Endothelial cell of umbilical vein (primary cell): ENCODE data around the gene MYLK. TPM values are rescaled to one million over a fixed set of nuclear protein-coding genes. Genes with fewer than 3 reads are reported as not detected.

ENCODE experiments used
- BruUV-seq: library from RNA; stranded (reverse); fragments of 400-500 nt; replicated peaks from 2 replicates; lab custom pipeline; 2021; lab: Mats Ljungman, UMichigan
- CTCF ChIA-PET: fragments of 300-600, 350-600 bp; sonication (Branson Sonifier 250); formaldehyde crosslinking; loops from one replicate; lab custom pipeline; 2021; ENCODE audit warnings: antibody characterized with exemption, inconsistent platforms; lab: Charles Lee
- POLR2A ChIA-PET: fragments of 300-600, 350-600 bp; sonication (Branson Sonifier 250); formaldehyde crosslinking; loops from one replicate; lab custom pipeline; 2021; ENCODE audit warnings: antibody characterized with exemption, inconsistent platforms; lab: Charles Lee
- DNase-seq: peaks from one replicate; pipeline ENCODE4 v3.0.0-alpha.2; 2011; ENCODE audit warnings: low read depth, low spot score
- FAIRE-seq: peaks from 2 replicates; lab custom pipeline; 2011; peaks lifted over from hg19 to GRCh38; lab: Jason Lieb, UNC
- H2AFZ ChIP-seq: 2 replicates; pipeline ENCODE4 v1.6.0; 2012; ENCODE audit warnings: low read depth, low read length, control low read depth, inconsistent platforms
- H3K27ac ChIP-seq: 2 replicates; pipeline ENCODE4 v1.5.1; 2011; ENCODE audit warnings: low read depth, mild to moderate bottlenecking, control low read depth, low read length, moderate library complexity; ENCODE audit not compliant: insufficient read depth
- H3K27me3 ChIP-seq, 2 experiments: 2 replicates each; pipeline versions ENCODE4 v1.6.0 to v1.6.1; 2011; ENCODE audit warnings: low read length in 2 of 2, mixed read lengths in 1 of 2; ENCODE audit not compliant: control insufficient read depth in 2 of 2, insufficient read depth in 2 of 2
- H3K36me3 ChIP-seq, 2 experiments: 2 replicates in 1 of 2; 3 replicates in 1 of 2; pipeline ENCODE4 v1.5.1; 2011; ENCODE audit warnings: low read length in 2 of 2, mild to moderate bottlenecking in 1 of 2, moderate library complexity in 1 of 2; ENCODE audit not compliant: control insufficient read depth in 2 of 2, insufficient read depth in 2 of 2; ENCODE audit errors: extremely low read depth in 1 of 2
- H3K4me1 ChIP-seq: 3 replicates; pipeline ENCODE4 v1.5.1; 2011; ENCODE audit warnings: mild to moderate bottlenecking, low read length; ENCODE audit not compliant: control insufficient read depth, insufficient read depth; ENCODE audit errors: extremely low read depth
- H3K4me2 ChIP-seq: 2 replicates; pipeline ENCODE4 v1.6.1; 2011; ENCODE audit warnings: low read length, control low read depth, mixed read lengths; ENCODE audit not compliant: insufficient read depth
- H3K4me3 ChIP-seq, 3 experiments: fragments of 200-600 bp in 1 of 3; sonication (generic), shearing (Covaris generic) in 1 of 3; replicated peaks in 1 of 3; 2 replicates each; pipeline ENCODE4 v1.5.1; 2011 to 2016; ENCODE audit warnings: control low read depth in 3 of 3, low read length in 3 of 3, mild to moderate bottlenecking in 2 of 3, inconsistent platforms in 1 of 3, low read depth in 1 of 3, moderate library complexity in 1 of 3; ENCODE audit not compliant: insufficient read depth in 1 of 3
- H3K79me2 ChIP-seq: 2 replicates; pipeline ENCODE4 v1.6.0; 2012; ENCODE audit warnings: low read length, inconsistent platforms; ENCODE audit not compliant: control insufficient read depth, insufficient read depth
- H3K9ac ChIP-seq: replicated peaks from 2 replicates; pipeline ENCODE3; 2011; ENCODE audit warnings: low read length, control low read depth; ENCODE audit not compliant: insufficient read depth; ENCODE audit errors: extremely low read depth
- H3K9me1 ChIP-seq: replicated peaks from 3 replicates; pipeline ENCODE4 v1.6.0; 2011; ENCODE audit warnings: mild to moderate bottlenecking, low read length; ENCODE audit not compliant: control insufficient read depth, insufficient read depth; ENCODE audit errors: extremely low read depth
- H3K9me3 ChIP-seq: replicated peaks from 2 replicates; pipeline ENCODE4 v1.5.1; 2012; ENCODE audit warnings: low read length, inconsistent platforms; ENCODE audit not compliant: control insufficient read depth, insufficient read depth
- H4K20me1 ChIP-seq: replicated peaks from 2 replicates; pipeline ENCODE3; 2011; ENCODE audit warnings: mild to moderate bottlenecking, low read length; ENCODE audit not compliant: control insufficient read depth, insufficient read depth; ENCODE audit errors: extremely low read depth
- EZH2 ChIP-seq: IDR thresholded peaks from 2 replicates; pipeline ENCODE4 v1.6.1; 2012; ENCODE audit warnings: borderline replicate concordance, low read depth, mild to moderate bottlenecking, moderate library complexity, low read length, inconsistent platforms; ENCODE audit not compliant: severe bottlenecking
- FOS ChIP-seq: IDR thresholded peaks from 2 replicates; pipeline ENCODE4 v1.6.1; 2011; ENCODE audit warnings: mild to moderate bottlenecking, low read length, moderate library complexity, borderline replicate concordance; ENCODE audit not compliant: insufficient read depth
- GATA2 ChIP-seq: IDR thresholded peaks from 2 replicates; pipeline ENCODE4 v1.7.0; 2011; ENCODE audit warnings: low read depth, mild to moderate bottlenecking, moderate library complexity, mixed read lengths, low read length; ENCODE audit not compliant: insufficient read length, insufficient read depth
- JUN ChIP-seq: IDR thresholded peaks from 2 replicates; pipeline ENCODE4 v1.6.1; 2011; ENCODE audit warnings: borderline replicate concordance, low read depth; ENCODE audit not compliant: insufficient read length, insufficient read depth
- MYC ChIP-seq: IDR thresholded peaks from one replicate; pipeline ENCODE4 v1.6.1; 2011; ENCODE audit warnings: mild to moderate bottlenecking, low read depth, low read length
- POLR2A ChIP-seq: IDR thresholded peaks from 2 replicates; pipeline ENCODE4 v1.6.1; 2012; ENCODE audit warnings: low read depth, mild to moderate bottlenecking, control low read depth, low read length
- dilution Hi-C: fragments of 300-500 bp; cut with MboI; formaldehyde crosslinking; loops from one replicate; pipeline ENCODE4 v1.15.0; 2019; ENCODE audit warnings: low sequenced_read_pairs; ENCODE audit not compliant: extremely low pct_ligation_motif_present
- intact Hi-C: fragments of 100-400 bp; cut with micrococcal nuclease; formaldehyde crosslinking; loops from one replicate; pipeline ENCODE4 v1.10.0; 2022
- polyA plus RNA-seq, 4 experiments: library from polyadenylated mRNA; depleted of rRNA in 3 of 4; stranded (reverse) in 3 of 4; unstranded in 1 of 4; fragments of >200 nt; gene quantifications; 2 replicates each; pipeline versions ENCODE4 v1.2.1 to v1.2.3, GENCODE V29; 2011 to 2012; ENCODE audit warnings: missing spikeins in 1 of 4
- total RNA-seq: library from RNA; stranded (reverse); gene quantifications from 2 replicates; pipeline ENCODE4 v1.2.3, GENCODE V29; 2021
- TF ChIP-seq, protein P1 (sequence below): IDR thresholded peaks from 2 replicates; pipeline ENCODE4 v1.6.1; 2011; ENCODE audit not compliant: insufficient read depth, insufficient read length
- TF ChIP-seq, protein P2 (sequence below), 2 donors: IDR thresholded peaks; 1 replicate in 1 of 2; 2 replicates in 1 of 2; pipeline ENCODE4 v1.5.1; 2011; ENCODE audit warnings: low read length in 2 of 2, mild to moderate bottlenecking in 2 of 2, moderate library complexity in 2 of 2, control low read depth in 1 of 2, inconsistent platforms in 1 of 2, low read depth in 1 of 2; ENCODE audit not compliant: insufficient read depth in 1 of 2; ENCODE audit errors: extremely low read depth in 1 of 2

Gene MYLK
- total and polyA plus RNA-seq, 2 donors (not counting 3 experiments of a cell fraction or from before 2014, with no cell fraction given), result 10.0 to 22.2 TPM

DNA sequence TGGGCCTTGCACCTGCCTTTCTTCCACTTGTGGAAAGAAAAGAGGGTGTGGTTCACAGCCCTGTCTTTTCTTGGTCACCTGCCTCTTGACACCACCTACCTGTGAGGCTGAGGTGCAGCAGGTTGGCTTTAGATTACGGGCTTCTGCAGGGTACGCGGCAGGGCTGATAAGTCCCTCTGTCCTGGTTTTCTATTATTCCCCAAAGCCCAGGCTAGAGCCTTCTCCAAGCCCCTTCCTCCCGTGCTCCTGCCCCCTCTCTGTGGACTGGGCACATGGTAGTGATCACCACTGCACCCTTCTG, 254.4 kb downstream of the MYLK start:
- no TSS peak for BruUV-seq
- Histone ChIP-seq H3K4me3 (no peak overlapping the region), H3K9ac (no peak overlapping the region), H3K9me3 (no peaks in the 10 kb centered on the region), H3K4me1 (no peaks in the 10 kb centered on the region), H3K27ac (no peak overlapping the region), H3K27me3 (no peaks in the 10 kb centered on the region), H3K9me1 (no peaks in the 10 kb centered on the region), H3K36me3 (no peaks in the 10 kb centered on the region), H3K4me2 (no peak overlapping the region), H4K20me1 (no peaks in the 10 kb centered on the region), H2AFZ (no peak overlapping the region), H3K79me2 (no peaks in the 10 kb centered on the region)
- intact Hi-C loops (no loop called here), dilution Hi-C loops (no loop called here)
- TF ChIP-seq, protein P1, sequence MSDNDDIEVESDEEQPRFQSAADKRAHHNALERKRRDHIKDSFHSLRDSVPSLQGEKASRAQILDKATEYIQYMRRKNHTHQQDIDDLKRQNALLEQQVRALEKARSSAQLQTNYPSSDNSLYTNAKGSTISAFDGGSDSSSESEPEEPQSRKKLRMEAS, result no peak
- TF ChIP-seq FOS, result no peak
- no peak for TF ChIP-seq EZH2
- TF ChIP-seq JUN, result no peak
- POLR2A ChIA-PET, result no interaction called here
- DNase-seq (no peak), FAIRE-seq (no peak)
- CTCF ChIA-PET, result interaction anchor here (1.1 kb wide), 1 partner anchor 13 kb away, joined by 3 to 4 read pairs; no protein-coding TSS in a partner anchor

DNA sequence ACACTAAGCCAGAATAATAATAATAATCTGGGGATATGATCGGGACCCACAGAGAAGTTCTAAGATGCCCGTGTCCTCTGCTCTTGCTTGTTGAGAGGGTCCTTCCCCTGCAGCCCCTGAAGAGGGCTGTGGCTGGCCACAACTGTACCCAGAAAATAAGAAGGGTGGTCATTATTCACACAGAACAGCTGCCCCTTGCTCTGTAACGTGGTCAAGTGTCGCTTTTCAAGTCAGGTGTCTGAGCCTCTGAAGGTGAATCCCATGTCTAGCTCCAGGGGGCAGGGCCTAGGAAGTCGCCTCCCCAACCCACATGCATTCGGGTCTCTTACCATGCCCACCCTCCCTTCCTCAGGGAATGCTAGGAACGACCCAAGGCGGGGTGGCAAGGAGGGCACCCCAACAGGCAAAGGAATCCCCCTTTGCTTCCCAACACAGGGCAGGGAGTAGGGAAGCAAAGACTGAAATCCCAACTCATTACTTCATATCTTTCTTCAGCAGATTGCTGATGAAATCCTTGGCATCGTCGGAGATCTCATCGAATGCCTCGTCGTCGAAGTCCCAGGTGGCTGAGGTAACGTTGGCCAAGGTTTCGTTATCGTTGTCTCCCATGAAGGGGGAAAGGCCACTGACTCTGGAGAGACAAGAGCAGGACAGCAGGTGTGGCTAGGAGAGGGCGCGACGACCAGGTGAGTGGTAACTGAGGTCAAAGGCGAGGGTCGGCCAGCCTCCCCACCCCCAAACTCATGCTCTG, 255.0 kb downstream of the MYLK start:
- H3K9ac ChIP-seq, result no peak overlapping the region
- no TSS peak for BruUV-seq
- TF ChIP-seq EZH2 (no peak), GATA2 (no peak), MYC (no peak), FOS (no peak), POLR2A (no peak)
- TF ChIP-seq, protein P1, result no peak
- TF ChIP-seq, protein P2, sequence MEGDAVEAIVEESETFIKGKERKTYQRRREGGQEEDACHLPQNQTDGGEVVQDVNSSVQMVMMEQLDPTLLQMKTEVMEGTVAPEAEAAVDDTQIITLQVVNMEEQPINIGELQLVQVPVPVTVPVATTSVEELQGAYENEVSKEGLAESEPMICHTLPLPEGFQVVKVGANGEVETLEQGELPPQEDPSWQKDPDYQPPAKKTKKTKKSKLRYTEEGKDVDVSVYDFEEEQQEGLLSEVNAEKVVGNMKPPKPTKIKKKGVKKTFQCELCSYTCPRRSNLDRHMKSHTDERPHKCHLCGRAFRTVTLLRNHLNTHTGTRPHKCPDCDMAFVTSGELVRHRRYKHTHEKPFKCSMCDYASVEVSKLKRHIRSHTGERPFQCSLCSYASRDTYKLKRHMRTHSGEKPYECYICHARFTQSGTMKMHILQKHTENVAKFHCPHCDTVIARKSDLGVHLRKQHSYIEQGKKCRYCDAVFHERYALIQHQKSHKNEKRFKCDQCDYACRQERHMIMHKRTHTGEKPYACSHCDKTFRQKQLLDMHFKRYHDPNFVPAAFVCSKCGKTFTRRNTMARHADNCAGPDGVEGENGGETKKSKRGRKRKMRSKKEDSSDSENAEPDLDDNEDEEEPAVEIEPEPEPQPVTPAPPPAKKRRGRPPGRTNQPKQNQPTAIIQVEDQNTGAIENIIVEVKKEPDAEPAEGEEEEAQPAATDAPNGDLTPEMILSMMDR (IDR thresholded peaks at IDR 0.05; ENCODE audit: extremely low read depth in 1 of 2, insufficient read depth in 1 of 2, low read depth in 1 of 2, low read length in 2 of 2), result no peak
- H4K20me1 ChIP-seq, result no peaks in the 10 kb centered on the region
- no peak overlapping the region for H3K4me2 ChIP-seq
- CTCF ChIA-PET, result interaction anchor here (1.1 kb wide), 1 partner anchor 13 kb away, joined by 4 read pairs; no protein-coding TSS in a partner anchor
- intact Hi-C loops (no loop called here), dilution Hi-C loops (no loop called here)
- no peak overlapping the region for H2AFZ ChIP-seq
- no peak overlapping the region for H3K27ac ChIP-seq
- H3K4me1 ChIP-seq, result no peaks in the 10 kb centered on the region
- no peaks in the 10 kb centered on the region for H3K27me3 ChIP-seq
- no peaks in the 10 kb centered on the region for H3K9me3 ChIP-seq
- POLR2A ChIA-PET, result no interaction called here
- no peak for DNase-seq
- no peaks in the 10 kb centered on the region for H3K9me1 ChIP-seq
- no peak for FAIRE-seq
- H3K79me2 ChIP-seq, result no peaks in the 10 kb centered on the region
- H3K36me3 ChIP-seq, result no peaks in the 10 kb centered on the region
- H3K4me3 ChIP-seq, result no peak overlapping the region
